CD14-positive monocyte (primary cell): ENCODE data around the gene KCNB1. TPM values are rescaled to one million over a fixed set of nuclear protein-coding genes. Genes with fewer than 3 reads are reported as not detected.

ENCODE experiments used
- DNase-seq, 3 donors: peaks; one replicate each; pipeline ENCODE4 v3.0.0-alpha.2; 2011 to 2022
- H2AFZ ChIP-seq: 2 replicates; pipeline ENCODE4 v1.6.0; 2012; ENCODE audit warnings: mild to moderate bottlenecking, low read depth, low read length, inconsistent platforms; ENCODE audit not compliant: insufficient read depth, poor library complexity, severe bottlenecking
- H3K27ac ChIP-seq, 2 donors: 1 replicate in 1 of 2; 2 replicates in 1 of 2; pipeline ENCODE4 v1.5.1; 2012 to 2013; ENCODE audit warnings: low read length in 2 of 2, control low read depth in 1 of 2, inconsistent platforms in 1 of 2, low read depth in 1 of 2, mild to moderate bottlenecking in 1 of 2
- H3K27me3 ChIP-seq, 2 donors: one replicate each; pipeline versions ENCODE4 v1.6.0 to v1.6.1; 2011 to 2013; ENCODE audit warnings: low read length in 2 of 2; ENCODE audit not compliant: control insufficient read depth in 2 of 2, insufficient read depth in 2 of 2
- H3K36me3 ChIP-seq, 2 donors: replicated peaks in 1 of 2; 1 replicate in 1 of 2; 2 replicates in 1 of 2; pipeline versions ENCODE4 v1.5.1 to v1.6.1; 2012 to 2013; ENCODE audit warnings: low read length in 2 of 2, control low read depth in 1 of 2, inconsistent platforms in 1 of 2, mild to moderate bottlenecking in 1 of 2; ENCODE audit not compliant: insufficient read depth in 2 of 2, control insufficient read depth in 1 of 2
- H3K4me1 ChIP-seq, 2 donors: 1 replicate in 1 of 2; 2 replicates in 1 of 2; pipeline versions ENCODE4 v1.5.1 to v1.6.1; 2012 to 2013; ENCODE audit warnings: low read length in 2 of 2, control low read depth in 1 of 2, inconsistent platforms in 1 of 2, mild to moderate bottlenecking in 1 of 2, moderate library complexity in 1 of 2; ENCODE audit not compliant: insufficient read depth in 2 of 2, control insufficient read depth in 1 of 2
- H3K4me2 ChIP-seq: replicated peaks from 2 replicates; pipeline ENCODE3; 2012; ENCODE audit warnings: low read length, moderate library complexity, mild to moderate bottlenecking; ENCODE audit not compliant: poor library complexity, severe bottlenecking; ENCODE audit errors: extremely low read depth
- H3K4me3 ChIP-seq, 3 experiments: fragments of 200-600 bp in 1 of 3; sonication (generic) in 1 of 3; replicated peaks in 1 of 3; 1 replicate in 2 of 3; 2 replicates in 1 of 3; pipeline ENCODE4 v1.5.1; 2011 to 2013; ENCODE audit warnings: low read length in 3 of 3, mild to moderate bottlenecking in 3 of 3, control low read depth in 2 of 3, low read depth in 2 of 3, inconsistent platforms in 1 of 3, moderate library complexity in 1 of 3
- H3K79me2 ChIP-seq: 2 replicates; pipeline ENCODE4 v1.6.0; 2012; ENCODE audit warnings: mild to moderate bottlenecking, control low read depth, inconsistent platforms, low read length, moderate library complexity; ENCODE audit not compliant: insufficient read depth
- H3K9ac ChIP-seq: 2 replicates; pipeline ENCODE4 v1.6.0; 2017; ENCODE audit warnings: low read length, mild to moderate bottlenecking; ENCODE audit not compliant: insufficient read depth, poor library complexity, severe bottlenecking
- H3K9me3 ChIP-seq, 2 donors: replicated peaks in 1 of 2; 1 replicate in 1 of 2; 2 replicates in 1 of 2; pipeline versions ENCODE4 v1.5.1 to v1.6.1; 2012 to 2013; ENCODE audit warnings: low read length in 2 of 2, control low read depth in 1 of 2; ENCODE audit not compliant: control insufficient read depth in 1 of 2, insufficient read depth in 1 of 2
- H4K20me1 ChIP-seq: 2 replicates; pipeline ENCODE4 v1.6.0; 2012; ENCODE audit warnings: mild to moderate bottlenecking, low read length, control low read depth, moderate library complexity; ENCODE audit not compliant: insufficient read depth
- H3K27ac Mint-ChIP-seq, 7 donors: one replicate each; pipeline ENCODE4 v1.8.0; 2020; ENCODE audit warnings: mild to moderate bottlenecking in 7 of 7, mixed read lengths in 7 of 7, moderate library complexity in 6 of 7, inconsistent platforms in 2 of 7
- H3K27me3 Mint-ChIP-seq, 3 donors: one replicate each; pipeline ENCODE4 v1.8.0; 2021 to 2022; ENCODE audit warnings: low read depth in 3 of 3, mild to moderate bottlenecking in 3 of 3, mixed read lengths in 3 of 3, moderate library complexity in 3 of 3, inconsistent platforms in 1 of 3
- H3K36me3 Mint-ChIP-seq, 2 donors: one replicate each; pipeline ENCODE4 v1.8.0; 2020; ENCODE audit warnings: mixed read lengths in 2 of 2, inconsistent platforms in 1 of 2, mild to moderate bottlenecking in 1 of 2
- H3K4me1 Mint-ChIP-seq: one replicate; pipeline ENCODE4 v1.8.0; 2020; ENCODE audit warnings: mild to moderate bottlenecking, mixed read lengths
- H3K4me3 Mint-ChIP-seq, 2 donors: one replicate each; pipeline ENCODE4 v1.8.0; 2020; ENCODE audit warnings: mild to moderate bottlenecking in 2 of 2, mixed read lengths in 2 of 2, moderate library complexity in 1 of 2
- H3K9me3 Mint-ChIP-seq, 7 donors: one replicate each; pipeline ENCODE4 v1.8.0; 2020 to 2022; ENCODE audit warnings: mixed read lengths in 7 of 7, mild to moderate bottlenecking in 6 of 7, moderate library complexity in 6 of 7, inconsistent platforms in 2 of 7
- CTCF ChIP-seq: fragments of 200-600 bp; IDR thresholded peaks from one replicate; pipeline ENCODE4 v1.8.0; 2022; ENCODE audit warnings: antibody characterized with exemption, mild to moderate bottlenecking
- WGBS: methylation state at CpG from one replicate; pipeline ENCODE4 v1.1.5; 2013; ENCODE audit warnings: missing lambda C conversion rate; ENCODE audit not compliant: insufficient coverage; 5-methylcytosine and 5-hydroxymethylcytosine counted together
- intact Hi-C, 2 donors: fragments of 100-400 bp; cut with micrococcal nuclease; formaldehyde crosslinking; loops; one replicate each; pipeline versions ENCODE4 v1.15.0 to v1.15.1; 2023
- polyA plus RNA-seq, 3 donors: library from polyadenylated mRNA; depleted of rRNA in 1 of 3; unstranded in 2 of 3; stranded (reverse) in 1 of 3; fragments of 300-500 nt in 2 of 3; fragments of >200 nt in 1 of 3; fragmentation: Illumina TruSeq in 2 of 3; gene quantifications; 1 replicate in 2 of 3; 2 replicates in 1 of 3; pipeline ENCODE4 v1.2.3, GENCODE V29; 2012 to 2021

The KCNB1 gene
- polyA plus RNA-seq, 3 donors, result not detected

- no peaks in the 10 kb centered on the region for H3K9me3 ChIP-seq
- no peaks in the 10 kb centered on the region for H4K20me1 ChIP-seq
- H3K27me3 ChIP-seq, result no peaks in the 10 kb centered on the region
- no peaks in the 10 kb centered on the region for H3K79me2 ChIP-seq
- no peak overlapping the region for H3K27ac ChIP-seq
- no peaks in the 10 kb centered on the region for H3K4me1 ChIP-seq
- Mint-ChIP-seq H3K4me1 (peaks cover 3% of the 10 kb centered on the region), H3K4me3 (peak overlapping the region in 1 of 2 donors; percentile 4), H3K27me3 (peaks cover 13 to 26% (median 15%) of the 10 kb centered on the region in 3 donors), H3K27ac (no peak overlapping the region), H3K36me3 (no peaks in the 10 kb centered on the region), H3K9me3 (no peaks in the 10 kb centered on the region)
- no peak overlapping the region for H3K4me3 ChIP-seq
- WGBS, result 93% methylated on average over 13 of the region's 14 CpGs
- H3K9ac ChIP-seq, result no peak overlapping the region
- DNase-seq, result no peak
- no peak overlapping the region for H3K4me2 ChIP-seq
- H3K36me3 ChIP-seq, result no peaks in the 10 kb centered on the region
- TF ChIP-seq CTCF, result no peak
- no peak overlapping the region for H2AFZ ChIP-seq
- intact Hi-C loops, result no loop called here
Measured at GRCh38 chr20:49345524-49345923, 136.9 kb downstream of the KCNB1 start.

GRCh38 chr20:49344975-49345374 is 137.5 kb downstream of the KCNB1 start:
- no peak overlapping the region for H3K4me2 ChIP-seq
- no peaks in the 10 kb centered on the region for H3K36me3 Mint-ChIP-seq
- no peaks in the 10 kb centered on the region for H3K9me3 Mint-ChIP-seq
- H3K27ac Mint-ChIP-seq, result peak overlapping the region in 1 of 7 donors; percentile 65
- no peaks in the 10 kb centered on the region for H4K20me1 ChIP-seq
- H3K27me3 ChIP-seq, result no peaks in the 10 kb centered on the region
- no peak overlapping the region for H3K27ac ChIP-seq
- no CpG with 5 or more reads among the region's 9 CpGs for WGBS
- peaks cover 3% of the 10 kb centered on the region for H3K4me1 Mint-ChIP-seq
- no peaks in the 10 kb centered on the region for H3K9me3 ChIP-seq
- H3K4me3 ChIP-seq, result no peak overlapping the region
- no peak overlapping the region for H3K9ac ChIP-seq
- H3K27me3 Mint-ChIP-seq, result peaks cover 13 to 25% (median 15%) of the 10 kb centered on the region in 3 donors
- peak overlapping the region in 1 of 2 donors; percentile 4 for H3K4me3 Mint-ChIP-seq
- DNase-seq, result no peak
- no peak overlapping the region for H2AFZ ChIP-seq
- H3K79me2 ChIP-seq, result no peaks in the 10 kb centered on the region
- H3K4me1 ChIP-seq, result no peaks in the 10 kb centered on the region
- no peak for TF ChIP-seq CTCF
- intact Hi-C loops, result no loop called here
- no peaks in the 10 kb centered on the region for H3K36me3 ChIP-seq
